HUES6 (cell line): ENCODE measurements around the gene MUCL1.
"Not testable (repeated sequence)": the region's sequence is repeated elsewhere in the genome, so short reads cannot be mapped to it uniquely, and the experiment has no call there.

Source experiments
- H3K27ac ChIP-seq: 2 replicates; pipeline ENCODE4 v1.7.0; 2013; ENCODE audit warnings: low read depth, mild to moderate bottlenecking, low read length, inconsistent platforms
- H3K27me3 ChIP-seq: 2 replicates; pipeline ENCODE4 v1.6.1; 2013; ENCODE audit warnings: low read length; ENCODE audit not compliant: control insufficient read depth, insufficient read depth
- H3K36me3 ChIP-seq: 2 replicates; pipeline ENCODE4 v1.6.1; 2013; ENCODE audit warnings: low read length; ENCODE audit not compliant: control insufficient read depth, insufficient read depth
- H3K4me1 ChIP-seq: 2 replicates; pipeline ENCODE4 v1.6.1; 2013; ENCODE audit warnings: low read length; ENCODE audit not compliant: control insufficient read depth, insufficient read depth
- H3K4me3 ChIP-seq: 2 replicates; pipeline ENCODE4 v1.5.1; 2013; ENCODE audit warnings: low read depth, low read length
- H3K9ac ChIP-seq: one replicate; pipeline ENCODE4 v1.6.1; 2013; ENCODE audit warnings: mild to moderate bottlenecking, low read length
- H3K9me3 ChIP-seq: 2 replicates; pipeline ENCODE4 v1.6.1; 2013; ENCODE audit warnings: low read depth, low read length; ENCODE audit not compliant: control insufficient read depth, insufficient read depth

MUCL1 gene

GRCh38 chr12:54863948-54864618 is 9.8 kb downstream of the MUCL1 start:
- no peak overlapping the region for H3K4me3 ChIP-seq
- H3K9ac ChIP-seq, result no peak overlapping the region
- no peak overlapping the region for H3K27ac ChIP-seq
- H3K27me3 ChIP-seq, result peaks cover 12% of the 10 kb centered on the region; the same call in 1 of the 2 replicates
- no peaks in the 10 kb centered on the region for H3K36me3 ChIP-seq
- H3K9me3 ChIP-seq, result no peaks in the 10 kb centered on the region
- peaks cover 15% of the 10 kb centered on the region for H3K4me1 ChIP-seq

GRCh38 chr12:54865683-54866324 is 11.5 kb downstream of the MUCL1 start:
- H3K27me3 ChIP-seq, result no peaks in the 10 kb centered on the region
- H3K27ac ChIP-seq, result no peak overlapping the region
- no peaks in the 10 kb centered on the region for H3K9me3 ChIP-seq
- H3K4me3 ChIP-seq, result no peak overlapping the region
- H3K36me3 ChIP-seq, result no peaks in the 10 kb centered on the region
- H3K9ac ChIP-seq, result no peak overlapping the region
- H3K4me1 ChIP-seq, result peaks cover 6% of the 10 kb centered on the region; the same call in 1 of the 2 replicates

GRCh38 chr12:54868690-54869089 is 14.4 kb downstream of the MUCL1 start:
- Histone ChIP-seq H3K4me1 (peaks cover 6% of the 10 kb centered on the region; the same call in 1 of the 2 replicates), H3K27me3 (no peaks in the 10 kb centered on the region), H3K27ac (no peak overlapping the region), H3K4me3 (no peak overlapping the region), H3K9me3 (no peaks in the 10 kb centered on the region), H3K36me3 (no peaks in the 10 kb centered on the region), H3K9ac (no peak overlapping the region)

DNA sequence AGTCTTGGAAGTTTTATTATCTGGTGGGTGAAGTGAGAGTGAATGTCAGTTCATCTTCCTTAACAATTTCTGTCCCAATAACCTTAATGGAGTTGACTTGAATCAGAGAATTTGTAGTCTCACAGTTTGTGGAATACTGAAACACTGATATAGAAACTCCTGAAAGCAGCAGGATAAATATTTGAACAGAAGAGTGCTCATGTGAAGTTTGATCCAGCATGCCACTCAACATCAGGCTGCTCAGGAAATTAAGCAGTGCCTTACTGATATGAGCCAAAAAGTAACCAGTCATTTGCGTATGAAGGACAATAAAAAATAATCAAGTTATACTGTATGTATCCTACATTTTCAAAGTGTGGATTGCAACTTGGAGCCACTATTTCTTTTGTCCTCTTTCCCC is 15.7 kb downstream of the MUCL1 start:
- Histone ChIP-seq H3K36me3 (no peaks in the 10 kb centered on the region), H3K4me3 (no peak overlapping the region), H3K4me1 (no peaks in the 10 kb centered on the region), H3K9me3 (0 out of 2 replicates have a peak, but pooled peaks cover 3% of the 10 kb centered on the region), H3K27me3 (no peaks in the 10 kb centered on the region), H3K27ac (no peak overlapping the region), H3K9ac (no peak overlapping the region)

- no peak overlapping the region for H3K4me3 ChIP-seq
These were observed 16.3 kb downstream of the MUCL1 start for GRCh38 chr12:54870617-54871016.

DNA sequence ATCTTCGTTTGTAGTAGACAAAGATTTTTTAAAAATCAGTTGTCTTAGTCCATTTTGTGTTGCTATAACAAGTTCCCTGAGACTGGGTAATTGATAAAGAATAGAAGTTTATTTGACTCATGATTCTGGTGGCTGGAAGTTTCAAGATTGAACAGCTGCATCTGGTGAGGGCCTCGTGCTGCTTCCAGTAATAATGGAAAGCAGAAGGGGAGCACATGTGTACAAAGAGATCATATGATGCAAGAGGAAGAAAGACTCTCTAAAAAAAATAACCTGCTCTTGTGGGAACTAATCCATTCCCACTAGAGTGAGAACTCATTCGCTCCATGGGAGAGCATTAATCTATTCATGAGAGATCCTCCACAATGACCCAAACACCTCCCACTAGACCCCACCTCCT is 24.8 kb downstream of the MUCL1 start:
- Histone ChIP-seq H3K36me3 (no peaks in the 10 kb centered on the region), H3K9ac (no peak overlapping the region), H3K4me1 (no peaks in the 10 kb centered on the region), H3K27ac (no peak overlapping the region), H3K4me3 (no peak overlapping the region), H3K9me3 (0 out of 2 replicates have a peak, but pooled peaks cover 3% of the 10 kb centered on the region), H3K27me3 (no peaks in the 10 kb centered on the region)

More at GRCh38 chr12:54870617-54871016, 16.3 kb downstream of the MUCL1 start:
- Histone ChIP-seq H3K27me3 (no peaks in the 10 kb centered on the region), H3K9me3 (0 out of 2 replicates have a peak, but pooled peaks cover 3% of the 10 kb centered on the region), H3K4me1 (no peaks in the 10 kb centered on the region), H3K27ac (no peak overlapping the region), H3K9ac (no peak overlapping the region), H3K36me3 (no peaks in the 10 kb centered on the region)

DNA sequence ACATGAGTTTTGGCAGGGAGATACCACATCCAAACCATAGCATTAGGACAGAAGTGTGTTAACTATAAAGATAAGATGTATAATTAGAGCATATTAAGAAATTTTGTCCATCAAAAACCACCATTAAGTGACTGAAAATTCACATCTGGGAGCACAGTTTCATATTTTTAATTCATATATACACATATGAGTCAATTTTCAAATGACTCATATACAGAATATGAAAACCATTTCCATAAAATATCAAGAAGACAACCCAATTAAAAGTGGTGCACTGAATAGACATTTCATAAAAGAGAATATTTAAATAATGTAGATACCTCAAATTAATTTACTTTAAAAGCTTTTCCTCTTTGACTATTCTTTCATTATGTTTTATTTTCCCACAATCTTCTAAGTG is 25.3 kb downstream of the MUCL1 start:
- Histone ChIP-seq H3K4me3 (no peak overlapping the region), H3K4me1 (no peaks in the 10 kb centered on the region), H3K36me3 (no peaks in the 10 kb centered on the region), H3K27me3 (no peaks in the 10 kb centered on the region), H3K9me3 (0 out of 2 replicates have a peak, but pooled peaks cover 3% of the 10 kb centered on the region), H3K9ac (no peak overlapping the region), H3K27ac (no peak overlapping the region)

- H3K9me3 ChIP-seq, result no peaks in the 10 kb centered on the region
- H3K36me3 ChIP-seq, result no peaks in the 10 kb centered on the region
- no peak overlapping the region for H3K9ac ChIP-seq
- no peak overlapping the region for H3K4me3 ChIP-seq
- H3K4me1 ChIP-seq, result no peaks in the 10 kb centered on the region
- H3K27me3 ChIP-seq, result no peaks in the 10 kb centered on the region
- H3K27ac ChIP-seq, result no peak overlapping the region
These were observed 27.8 kb downstream of the MUCL1 start for GRCh38 chr12:54882079-54882478.

GRCh38 chr12:54882597-54882996 is 28.3 kb downstream of the MUCL1 start:
- not testable (repeated sequence) for H3K27me3 ChIP-seq, H3K9ac ChIP-seq, H3K4me3 ChIP-seq, H3K27ac ChIP-seq, H3K4me1 ChIP-seq, H3K36me3 ChIP-seq, H3K9me3 ChIP-seq

DNA sequence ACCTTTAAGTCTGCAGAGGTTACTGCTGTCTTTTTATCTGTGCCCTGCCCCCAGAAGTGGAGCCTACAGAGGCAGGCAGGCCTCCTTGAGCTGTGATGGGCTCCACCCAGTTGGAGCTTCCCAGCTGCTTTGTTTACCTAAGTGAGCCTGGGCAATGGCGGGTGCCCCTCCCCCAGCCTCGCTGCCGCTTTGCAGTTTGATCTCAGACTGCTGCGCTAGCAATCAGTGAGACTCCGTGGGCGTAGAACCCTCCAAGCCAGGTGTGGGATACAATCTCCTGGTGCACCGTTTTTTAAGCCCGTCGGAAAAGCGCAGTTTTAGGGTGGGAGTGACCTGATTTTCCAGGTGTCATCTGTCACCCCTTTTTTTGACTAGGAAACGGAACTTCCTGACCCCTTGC is 34.1 kb downstream of the MUCL1 start:
- H3K9ac ChIP-seq, result peak overlapping the region; percentile 21
- H3K27ac ChIP-seq, H3K36me3 ChIP-seq, H3K9me3 ChIP-seq, H3K27me3 ChIP-seq: not testable (repeated sequence)
- peak overlapping the region; percentile 48; the same call in 1 of the 2 replicates for H3K4me3 ChIP-seq
- H3K4me1 ChIP-seq, result peaks cover 11% of the 10 kb centered on the region; the same call in 1 of the 2 replicates

DNA sequence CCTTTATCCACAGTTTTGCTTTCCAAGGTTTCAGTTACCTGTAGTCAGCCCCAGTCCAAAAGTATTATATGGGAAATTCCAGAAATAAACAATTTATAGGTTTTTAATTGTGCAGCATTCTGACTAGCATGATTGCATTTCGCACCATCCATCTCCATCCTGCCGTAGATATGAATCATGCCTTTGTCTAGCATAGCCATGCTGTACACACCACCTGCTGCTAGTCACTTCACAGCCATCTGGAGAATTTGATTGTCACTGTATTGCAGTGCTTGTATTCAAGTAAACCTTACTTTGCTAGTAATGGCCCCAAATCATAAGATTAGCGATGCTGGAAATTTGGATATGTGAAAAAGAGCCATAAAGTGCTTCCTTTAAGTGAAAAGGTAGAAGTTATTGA is 36.0 kb downstream of the MUCL1 start:
- peaks cover 11% of the 10 kb centered on the region; the same call in 1 of the 2 replicates for H3K4me1 ChIP-seq
- H3K36me3 ChIP-seq, result no peaks in the 10 kb centered on the region
- no peak overlapping the region for H3K9ac ChIP-seq
- no peaks in the 10 kb centered on the region for H3K9me3 ChIP-seq
- H3K27ac ChIP-seq, result no peak overlapping the region
- H3K4me3 ChIP-seq, result no peak overlapping the region
- H3K27me3 ChIP-seq, result no peaks in the 10 kb centered on the region
